Measurements from ENCODE around the gene MTSS2. TPM values are rescaled to one million over a fixed set of nuclear protein-coding genes. Genes with fewer than 3 reads are reported as not detected.

MTSS2 gene
- total and polyA plus RNA-seq, 2 of the 4 experiments (the other 2 are of a cell fraction) = 9.1 to 86.2 TPM

DNA sequence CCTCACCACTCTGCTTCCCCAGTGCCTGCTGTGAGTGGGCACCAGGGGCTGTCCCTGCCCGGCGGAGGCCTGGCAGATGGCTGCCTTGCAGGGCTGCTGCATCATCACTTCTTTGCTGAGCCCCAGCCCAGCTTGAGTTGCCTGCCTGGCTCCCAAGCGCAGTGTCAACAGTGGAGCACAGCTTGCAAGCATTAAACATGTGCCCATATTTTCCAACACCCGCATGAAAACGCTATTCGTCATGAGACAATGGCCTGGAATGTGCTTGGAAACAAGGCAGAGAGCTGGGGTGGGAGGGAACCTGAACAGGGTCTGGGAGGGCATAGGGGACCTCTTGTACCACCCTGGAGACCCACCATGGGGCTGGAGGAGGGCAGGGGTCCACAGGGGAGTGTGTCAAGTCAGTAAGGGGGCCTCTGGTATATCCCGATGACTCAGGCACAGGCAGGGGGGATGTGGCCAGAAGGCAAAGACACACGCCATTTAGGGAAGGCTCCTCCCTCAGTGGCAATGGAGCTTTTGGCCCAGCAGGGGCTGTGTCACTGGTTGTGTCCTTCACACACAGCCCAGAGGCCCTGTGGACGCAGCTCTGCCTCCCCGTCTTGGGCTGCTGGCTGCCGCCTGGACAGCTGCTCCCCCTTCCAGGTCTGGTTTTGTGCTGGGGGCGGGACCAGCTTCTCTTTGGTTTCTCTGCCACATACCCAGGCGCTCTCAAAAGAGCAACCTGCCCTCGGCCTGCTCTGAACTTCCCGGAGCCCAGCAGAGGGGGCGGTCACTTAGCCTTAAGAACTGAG lies 17.4 kb upstream of the MTSS2 start (continued):
- TF ChIP-seq, protein P1, sequence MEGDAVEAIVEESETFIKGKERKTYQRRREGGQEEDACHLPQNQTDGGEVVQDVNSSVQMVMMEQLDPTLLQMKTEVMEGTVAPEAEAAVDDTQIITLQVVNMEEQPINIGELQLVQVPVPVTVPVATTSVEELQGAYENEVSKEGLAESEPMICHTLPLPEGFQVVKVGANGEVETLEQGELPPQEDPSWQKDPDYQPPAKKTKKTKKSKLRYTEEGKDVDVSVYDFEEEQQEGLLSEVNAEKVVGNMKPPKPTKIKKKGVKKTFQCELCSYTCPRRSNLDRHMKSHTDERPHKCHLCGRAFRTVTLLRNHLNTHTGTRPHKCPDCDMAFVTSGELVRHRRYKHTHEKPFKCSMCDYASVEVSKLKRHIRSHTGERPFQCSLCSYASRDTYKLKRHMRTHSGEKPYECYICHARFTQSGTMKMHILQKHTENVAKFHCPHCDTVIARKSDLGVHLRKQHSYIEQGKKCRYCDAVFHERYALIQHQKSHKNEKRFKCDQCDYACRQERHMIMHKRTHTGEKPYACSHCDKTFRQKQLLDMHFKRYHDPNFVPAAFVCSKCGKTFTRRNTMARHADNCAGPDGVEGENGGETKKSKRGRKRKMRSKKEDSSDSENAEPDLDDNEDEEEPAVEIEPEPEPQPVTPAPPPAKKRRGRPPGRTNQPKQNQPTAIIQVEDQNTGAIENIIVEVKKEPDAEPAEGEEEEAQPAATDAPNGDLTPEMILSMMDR (conservative IDR thresholded peaks at IDR 0.05; ENCODE audit: low read depth, low read length) = peak; percentile 55
- TF ChIP-seq CHD1 (IDR thresholded peaks at IDR 0.05; ENCODE audit: low read depth, low read length) (no peak), FOS (IDR thresholded peaks at IDR 0.05; ENCODE audit: low read depth, low read length) (no peak), MXI1 (IDR thresholded peaks at IDR 0.05; ENCODE audit: borderline replicate concordance, low read depth, low read length) (peak; percentile 69; the same call in 1 of the 2 replicates), BHLHE40 (IDR thresholded peaks at IDR 0.05; ENCODE audit: low read depth, low read length) (peak; percentile 84), RCOR1 (IDR thresholded peaks at IDR 0.05; ENCODE audit: insufficient replicate concordance, low read length) (peak; percentile 29), POLR2A (IDR thresholded peaks at IDR 0.05; ENCODE audit: low read depth, low read length) (peak; percentile 50; the same call in 1 of the 2 replicates)
- TF ChIP-seq, protein P2, sequence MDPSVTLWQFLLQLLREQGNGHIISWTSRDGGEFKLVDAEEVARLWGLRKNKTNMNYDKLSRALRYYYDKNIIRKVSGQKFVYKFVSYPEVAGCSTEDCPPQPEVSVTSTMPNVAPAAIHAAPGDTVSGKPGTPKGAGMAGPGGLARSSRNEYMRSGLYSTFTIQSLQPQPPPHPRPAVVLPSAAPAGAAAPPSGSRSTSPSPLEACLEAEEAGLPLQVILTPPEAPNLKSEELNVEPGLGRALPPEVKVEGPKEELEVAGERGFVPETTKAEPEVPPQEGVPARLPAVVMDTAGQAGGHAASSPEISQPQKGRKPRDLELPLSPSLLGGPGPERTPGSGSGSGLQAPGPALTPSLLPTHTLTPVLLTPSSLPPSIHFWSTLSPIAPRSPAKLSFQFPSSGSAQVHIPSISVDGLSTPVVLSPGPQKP (IDR thresholded peaks at IDR 0.05; ENCODE audit: borderline replicate concordance, low read depth, low read length) = no peak

Data from IMR-90 (cell line).